AG10803 (cell line): ENCODE results near the gene RAD51B.

Experiments used
- DNase-seq: peaks from one replicate; pipeline ENCODE4 v3.0.0; 2010; ENCODE audit warnings: low read depth
- H3K4me3 ChIP-seq: 2 replicates; pipeline ENCODE4 v1.5.1; 2011; ENCODE audit warnings: mild to moderate bottlenecking, low read length, control low read depth
- CTCF ChIP-seq: conservative IDR thresholded peaks from 2 replicates; pipeline ENCODE4 v1.5.1; 2011; ENCODE audit warnings: mild to moderate bottlenecking, low read length, control low read depth, inconsistent platforms

RAD51B gene

GRCh38 chr14:68702135-68702534, 882.6 kb downstream of the RAD51B start:
- DNase-seq: no peak

GRCh38 chr14:68702578-68702977, 883.0 kb downstream of the RAD51B start:
- no peak for DNase-seq
- no peak overlapping the region for H3K4me3 ChIP-seq
- no peak for TF ChIP-seq CTCF

More at GRCh38 chr14:68702135-68702534, 882.6 kb downstream of the RAD51B start:
- H3K4me3 ChIP-seq: no peak overlapping the region
- TF ChIP-seq CTCF: no peak

GRCh38 chr14:68703093-68703492, 883.5 kb downstream of the RAD51B start:
- DNase-seq: peak; percentile 72
- TF ChIP-seq CTCF: no peak

GRCh38 chr14:68704736-68705720, 885.4 kb downstream of the RAD51B start:
- TF ChIP-seq CTCF: no peak
- H3K4me3 ChIP-seq: no peak overlapping the region
- peak; percentile 64 for DNase-seq

More at GRCh38 chr14:68703093-68703492, 883.5 kb downstream of the RAD51B start:
- H3K4me3 ChIP-seq: no peak overlapping the region

GRCh38 chr14:68705741-68706283, 886.2 kb downstream of the RAD51B start:
- no peak overlapping the region for H3K4me3 ChIP-seq
- no peak for DNase-seq
- no peak for TF ChIP-seq CTCF

GRCh38 chr14:68707482-68707881, 887.9 kb downstream of the RAD51B start:
- no peak for TF ChIP-seq CTCF
- no peak for DNase-seq
- H3K4me3 ChIP-seq: no peak overlapping the region
